GM19193 (cell line): ENCODE data around the gene STYK1.

Experiments
- POLR2A ChIP-seq: IDR thresholded peaks from 4 replicates; pipeline ENCODE4 v1.6.1; 2011; ENCODE audit not compliant: insufficient read depth, insufficient read length; ENCODE audit errors: extremely low read depth

STYK1 gene

GRCh38 chr12:10673659-10674384 lies at the start of gene STYK1:
Gene STYK1 (minus strand): TSS chr12:10674052. CDS start chr12:10634618, 39,434 bp downstream.
- TF ChIP-seq POLR2A: no peak

DNA sequence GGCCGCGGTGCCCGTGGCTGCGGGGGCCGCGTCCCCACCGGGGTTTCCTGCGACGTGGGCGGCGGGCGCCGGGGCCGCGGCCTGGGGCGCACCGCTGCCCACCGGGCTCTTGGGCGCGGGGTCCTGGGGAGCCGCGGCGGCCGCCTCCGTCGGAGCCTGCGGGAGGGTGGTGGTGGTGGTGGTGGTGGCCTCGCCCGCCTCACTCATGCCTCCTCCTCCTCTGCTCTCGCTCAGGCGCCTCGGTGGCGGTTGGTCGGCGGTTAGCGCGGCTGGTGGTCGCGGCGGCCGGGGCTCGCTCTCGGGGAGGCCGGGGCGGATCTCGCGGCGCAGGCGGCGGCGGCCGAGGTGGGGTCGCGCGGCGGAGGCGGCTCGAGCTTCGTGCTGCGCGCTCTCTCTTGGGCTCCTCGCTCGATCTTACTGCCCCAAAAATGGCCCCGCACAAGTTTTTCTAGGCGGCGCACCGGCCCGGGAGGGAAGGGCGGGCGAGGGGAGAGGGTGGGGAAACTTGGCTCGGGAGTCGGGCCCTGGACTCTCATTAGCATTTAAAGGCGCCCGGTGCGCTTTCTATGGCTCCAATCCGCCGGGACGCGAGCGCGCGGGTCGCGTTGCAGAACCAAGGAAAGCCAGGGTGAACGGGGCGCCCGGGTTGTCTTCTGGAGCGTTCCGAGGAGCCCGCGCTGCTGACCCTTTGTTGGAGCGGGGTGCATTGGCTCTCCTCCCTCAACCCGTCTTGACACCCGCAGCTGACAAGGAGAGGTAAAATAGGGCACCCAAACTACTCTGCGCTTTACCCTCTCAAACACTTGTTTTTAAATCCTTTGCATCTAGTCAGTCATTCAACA lies 49.3 kb upstream of the STYK1 start, which contains the start of gene YBX3:
Gene YBX3 (minus strand): TSS at position 419 of the 842 bp plus-strand sequence. CDS start 212 bp downstream, at position 207.
- peak; percentile 68 for TF ChIP-seq POLR2A

GRCh38 chr12:10722502-10722904 lies 48.7 kb upstream of the STYK1 start:
- no peak for TF ChIP-seq POLR2A

GRCh38 chr12:10721651-10722501 lies 48.0 kb upstream of the STYK1 start:
- TF ChIP-seq POLR2A: no peak

DNA sequence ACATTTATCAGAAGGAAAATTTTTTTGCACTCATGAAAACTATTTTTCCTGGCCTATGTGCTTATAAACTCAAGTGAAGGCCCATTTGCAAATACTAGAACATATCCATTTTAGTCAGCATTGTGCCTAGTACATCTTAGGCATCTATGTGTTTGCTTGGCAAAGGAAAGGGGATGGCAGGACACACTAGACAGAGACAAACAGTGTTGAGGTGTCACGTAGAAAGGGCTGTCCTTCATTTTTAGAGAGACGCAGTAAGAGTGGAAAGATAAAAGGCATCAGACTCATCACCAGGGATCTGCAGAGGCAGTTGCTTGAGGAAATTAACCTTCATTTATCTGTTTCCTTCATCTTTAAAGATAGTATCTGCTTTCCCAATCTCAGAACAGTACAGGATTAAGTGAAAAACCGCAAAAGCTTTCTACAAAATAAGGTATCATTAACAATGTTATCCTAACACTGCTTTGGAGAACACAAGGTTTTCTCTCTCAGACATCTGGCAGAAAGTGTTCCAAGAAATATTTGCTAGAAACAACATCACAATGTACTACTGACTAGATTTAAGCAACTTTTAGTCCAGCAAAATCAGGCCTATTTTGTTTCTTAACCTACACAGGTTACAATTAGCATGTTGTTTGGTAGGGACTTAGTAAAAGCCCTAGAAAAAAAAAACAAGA lies 47.3 kb upstream of the STYK1 start:
- no peak for TF ChIP-seq POLR2A

DNA sequence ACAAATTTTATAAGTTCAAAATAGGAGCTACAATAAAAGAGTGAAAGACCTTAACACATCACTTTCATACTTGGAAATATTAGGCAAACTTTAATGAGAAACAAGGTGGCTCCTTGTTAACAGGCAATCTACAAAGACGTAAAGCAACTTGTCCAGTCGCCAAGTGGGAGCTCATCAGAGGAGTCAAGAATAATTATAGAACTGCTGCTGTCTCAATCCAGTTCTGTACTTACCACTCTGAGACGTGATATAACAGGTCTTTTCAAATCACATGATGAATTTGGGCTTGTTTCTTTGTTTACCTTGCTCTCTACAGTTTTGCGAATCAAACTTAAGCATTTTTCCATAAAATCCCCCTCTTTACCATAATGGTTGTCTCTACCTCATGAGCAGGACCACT lies 45.6 kb upstream of the STYK1 start:
- TF ChIP-seq POLR2A: no peak

- no peak for TF ChIP-seq POLR2A
These were observed 44.5 kb upstream of the STYK1 start for GRCh38 chr12:10718279-10718821.

DNA sequence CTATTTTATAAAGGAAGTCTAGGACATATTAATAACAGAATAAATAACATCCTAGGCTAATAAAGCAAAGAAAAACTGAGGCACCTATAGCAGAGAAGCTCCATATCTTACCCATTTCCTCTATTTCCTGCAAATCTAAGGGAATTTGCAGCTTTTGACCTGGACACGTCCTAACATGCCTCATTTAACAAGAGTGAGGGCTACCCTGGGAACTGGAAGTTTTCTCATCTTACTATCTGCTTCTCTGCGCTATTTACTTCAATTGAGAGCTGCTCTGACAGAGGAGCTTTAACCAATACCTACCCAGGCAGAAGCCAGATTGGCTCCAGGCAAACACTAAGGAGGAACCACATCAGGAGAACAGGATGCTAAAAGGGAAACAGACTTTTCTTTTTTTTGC lies 43.6 kb upstream of the STYK1 start:
- no peak for TF ChIP-seq POLR2A

GRCh38 chr12:10716704-10717315 lies 43.0 kb upstream of the STYK1 start:
- TF ChIP-seq POLR2A: no peak

GRCh38 chr12:10716277-10716676 lies 42.4 kb upstream of the STYK1 start:
- no peak for TF ChIP-seq POLR2A

GRCh38 chr12:10715491-10715890 lies 41.6 kb upstream of the STYK1 start:
- TF ChIP-seq POLR2A: no peak

DNA sequence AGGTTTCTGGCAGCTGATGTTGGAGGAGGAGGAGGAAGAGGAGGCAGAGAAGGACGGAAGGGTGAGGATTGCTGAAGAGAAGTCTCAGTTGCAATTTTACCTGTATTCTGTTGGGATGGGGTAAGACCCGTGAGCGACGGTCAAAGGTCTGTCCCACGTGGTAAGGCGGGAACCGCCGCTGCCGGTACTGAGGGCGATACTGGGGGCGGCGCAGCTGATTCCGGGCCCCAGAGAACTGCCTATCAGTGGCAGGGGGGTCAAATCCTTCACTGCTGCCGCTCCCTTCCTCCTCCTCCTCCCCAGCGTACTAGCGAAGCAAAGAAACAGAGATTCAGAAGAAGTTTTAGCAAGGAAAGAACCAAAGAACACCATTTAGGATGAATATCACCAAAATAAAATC lies 36.0 kb upstream of the STYK1 start:
- TF ChIP-seq POLR2A: no peak

DNA sequence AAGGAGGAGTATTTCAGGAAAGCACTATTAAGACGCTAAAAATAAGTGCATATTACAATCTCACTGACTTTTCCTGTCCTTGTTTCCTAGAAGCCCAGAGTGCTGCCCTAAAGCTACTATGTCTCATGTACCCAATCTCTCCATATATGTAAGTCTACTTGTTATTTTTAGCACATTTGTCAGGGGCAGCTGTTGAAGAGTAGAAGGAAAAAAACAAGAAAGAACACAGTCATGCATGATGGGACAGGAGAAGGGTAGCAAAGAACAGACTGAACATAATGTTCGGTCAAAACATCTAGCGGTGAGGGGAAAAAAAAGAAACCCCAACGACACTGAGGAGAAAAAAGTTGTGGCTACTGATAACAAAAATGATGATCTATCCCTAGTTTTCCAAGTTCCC lies 35.0 kb upstream of the STYK1 start:
- no peak for TF ChIP-seq POLR2A

GRCh38 chr12:10705655-10706054 lies 31.8 kb upstream of the STYK1 start:
- no peak for TF ChIP-seq POLR2A
